K562 (cell line): ENCODE data around the gene COX6B1. TPM values are rescaled to one million over a fixed set of nuclear protein-coding genes. Genes with fewer than 3 reads are reported as not detected.
A peak's percentile ranks its signal among the peaks of the same experiment; 100 is the strongest.

Experiments
- CAMTA2 ChIP-seq: fragments of 250-450 bp; sonication (Bioruptor Pico); conservative IDR thresholded peaks from 2 replicates; pipeline ENCODE4 v1.5.1; 2022
- ETV5 ChIP-seq: sonication (generic); formaldehyde crosslinking; IDR thresholded peaks from 2 replicates; pipeline ENCODE4 v1.4.0; 2020; ENCODE audit warnings: low read depth, mild to moderate bottlenecking, missing genetic modification reagents
- HDAC2 ChIP-seq: fragments of 450-650 bp; IDR thresholded peaks from 2 replicates; pipeline ENCODE4 v1.6.1; 2016; ENCODE audit warnings: mild to moderate bottlenecking
- HSF4 ChIP-seq: fragments of 250-450 bp; sonication (Bioruptor Pico); IDR thresholded peaks from 2 replicates; pipeline ENCODE4 v2.1.2; 2022; ENCODE audit warnings: mild to moderate bottlenecking, moderate library complexity, borderline replicate concordance
- MAFK ChIP-seq: IDR thresholded peaks from 2 replicates; pipeline ENCODE4 v1.6.1; 2011; ENCODE audit warnings: low read length, improper control_type of control experiment
- MTA1 ChIP-seq: fragments of 450-650 bp; IDR thresholded peaks from 2 replicates; pipeline ENCODE4 v1.6.1; 2017; ENCODE audit warnings: borderline replicate concordance
- PML ChIP-seq: IDR thresholded peaks from 2 replicates; pipeline ENCODE4 v1.6.1; 2012; ENCODE audit warnings: low read length, inconsistent platforms
- RAD51 ChIP-seq: fragments of 450-650 bp; IDR thresholded peaks from 2 replicates; pipeline ENCODE4 v1.7.1; 2016; ENCODE audit warnings: low read depth, mild to moderate bottlenecking, borderline replicate concordance
- ZNF695 ChIP-seq: fragments of 450-650 bp; formaldehyde crosslinking; IDR thresholded peaks from 2 replicates; pipeline ENCODE4 v1.4.0; 2020; ENCODE audit warnings: mild to moderate bottlenecking, moderate library complexity
- polyA plus RNA-seq, 8 experiments: library from polyadenylated mRNA; depleted of rRNA in 4 of 8; stranded (reverse) in 5 of 8; unstranded in 3 of 8; fragments of >200 nt; fragmentation: Nextera tagmentation in 2 of 8; fragmentation: Illumina TruSeq in 1 of 8; extraction: Ambion mirVana in 2 of 8; extraction: Trizol in 1 of 8; gene quantifications; 2 replicates each; pipeline versions ENCODE4 v1.2.1 to v1.2.3, GENCODE V29; 2011 to 2014; ENCODE audit warnings: inconsistent platforms in 1 of 8, missing spikeins in 1 of 8
- total RNA-seq, 7 experiments: library from RNA; depleted of rRNA in 6 of 7; stranded (reverse); fragments of >200 nt in 6 of 7; fragmentation: Illumina TruSeq in 2 of 7; extraction: Trizol in 2 of 7; gene quantifications; 2 replicates each; pipeline versions ENCODE4 v1.2.1 to v1.2.3, GENCODE V29; 2011 to 2021; ENCODE audit warnings: low replicate concordance in 1 of 7
- TF ChIP-seq, protein P1 (sequence below), 2 experiments: fragments of 450-650 bp in 1 of 2; IDR thresholded peaks; 2 replicates each; pipeline ENCODE4 v1.6.1; 2011 to 2017; ENCODE audit warnings: low read depth in 2 of 2, antibody characterized with exemption in 1 of 2, borderline replicate concordance in 1 of 2, low read length in 1 of 2, mild to moderate bottlenecking in 1 of 2, mixed read lengths in 1 of 2; ENCODE audit not compliant: control insufficient read depth in 1 of 2
- TF ChIP-seq, protein P2 (sequence below): sonication (generic); formaldehyde crosslinking; IDR thresholded peaks from 2 replicates; pipeline ENCODE4 v1.8.0; 2022; ENCODE audit warnings: mild to moderate bottlenecking, missing genetic modification reagents
- TF ChIP-seq, protein P3 (sequence below): sonication (generic); formaldehyde crosslinking; IDR thresholded peaks from 2 replicates; pipeline ENCODE4 v1.8.0; 2023; ENCODE audit warnings: mild to moderate bottlenecking, missing genetic modification reagents
- TF ChIP-seq, protein P4 (sequence below): fragments of 250-450 bp; sonication (Bioruptor Pico); IDR thresholded peaks from 2 replicates; pipeline ENCODE4 v1.4.0; 2020; ENCODE audit warnings: mild to moderate bottlenecking, moderate library complexity
- TF ChIP-seq, protein P5 (sequence below): fragments of 150-350 bp; conservative IDR thresholded peaks from 2 replicates; pipeline ENCODE4 v1.6.1; 2014; ENCODE audit warnings: low read length

Gene COX6B1
- total and polyA plus RNA-seq, 9 of the 15 experiments (the other 6 are each of a cell fraction or from before 2014, with no cell fraction given) = 777 to 2,393 (median 1,219) TPM

DNA sequence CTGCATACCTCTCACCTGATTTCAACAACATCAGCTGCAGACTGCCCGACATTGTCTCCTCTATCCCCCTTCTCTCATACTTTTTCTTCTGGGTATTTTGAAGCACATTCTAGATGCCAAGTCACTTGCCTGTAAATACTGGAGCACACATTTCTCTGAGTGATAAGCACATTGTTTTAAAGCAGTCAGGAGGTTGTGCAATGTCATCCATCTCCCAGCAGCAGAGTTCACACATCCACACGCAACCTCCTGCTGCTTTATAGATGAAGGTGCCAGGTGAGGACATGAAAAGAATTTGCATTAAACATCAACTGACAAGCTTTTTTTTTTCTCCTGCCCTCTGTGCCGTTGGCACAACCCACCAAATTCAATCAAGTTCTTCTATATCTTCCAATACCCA is 23.7 kb downstream of the COX6B1 start (continued):
- TF ChIP-seq, protein P1, sequence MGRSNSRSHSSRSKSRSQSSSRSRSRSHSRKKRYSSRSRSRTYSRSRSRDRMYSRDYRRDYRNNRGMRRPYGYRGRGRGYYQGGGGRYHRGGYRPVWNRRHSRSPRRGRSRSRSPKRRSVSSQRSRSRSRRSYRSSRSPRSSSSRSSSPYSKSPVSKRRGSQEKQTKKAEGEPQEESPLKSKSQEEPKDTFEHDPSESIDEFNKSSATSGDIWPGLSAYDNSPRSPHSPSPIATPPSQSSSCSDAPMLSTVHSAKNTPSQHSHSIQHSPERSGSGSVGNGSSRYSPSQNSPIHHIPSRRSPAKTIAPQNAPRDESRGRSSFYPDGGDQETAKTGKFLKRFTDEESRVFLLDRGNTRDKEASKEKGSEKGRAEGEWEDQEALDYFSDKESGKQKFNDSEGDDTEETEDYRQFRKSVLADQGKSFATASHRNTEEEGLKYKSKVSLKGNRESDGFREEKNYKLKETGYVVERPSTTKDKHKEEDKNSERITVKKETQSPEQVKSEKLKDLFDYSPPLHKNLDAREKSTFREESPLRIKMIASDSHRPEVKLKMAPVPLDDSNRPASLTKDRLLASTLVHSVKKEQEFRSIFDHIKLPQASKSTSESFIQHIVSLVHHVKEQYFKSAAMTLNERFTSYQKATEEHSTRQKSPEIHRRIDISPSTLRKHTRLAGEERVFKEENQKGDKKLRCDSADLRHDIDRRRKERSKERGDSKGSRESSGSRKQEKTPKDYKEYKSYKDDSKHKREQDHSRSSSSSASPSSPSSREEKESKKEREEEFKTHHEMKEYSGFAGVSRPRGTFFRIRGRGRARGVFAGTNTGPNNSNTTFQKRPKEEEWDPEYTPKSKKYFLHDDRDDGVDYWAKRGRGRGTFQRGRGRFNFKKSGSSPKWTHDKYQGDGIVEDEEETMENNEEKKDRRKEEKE (IDR thresholded peaks at IDR 0.05; ENCODE audit: borderline replicate concordance in 1 of 2, control insufficient read depth in 1 of 2, low read depth in 2 of 2, low read length in 1 of 2) = no peak
- TF ChIP-seq MAFK (peak; percentile 79), ETV5 (CRISPR knock-in tag) (no peak), HSF4 (CRISPR knock-in tag) (no peak), RAD51 (peak; percentile 28; the same call in 1 of the 2 replicates), ZNF695 (no peak), CAMTA2 (CRISPR knock-in tag) (no peak), HDAC2 (peak; percentile 67; the same call in 1 of the 2 replicates), MTA1 (no peak), PML (peak; percentile 82; the same call in 1 of the 2 replicates)
- TF ChIP-seq, protein P2, sequence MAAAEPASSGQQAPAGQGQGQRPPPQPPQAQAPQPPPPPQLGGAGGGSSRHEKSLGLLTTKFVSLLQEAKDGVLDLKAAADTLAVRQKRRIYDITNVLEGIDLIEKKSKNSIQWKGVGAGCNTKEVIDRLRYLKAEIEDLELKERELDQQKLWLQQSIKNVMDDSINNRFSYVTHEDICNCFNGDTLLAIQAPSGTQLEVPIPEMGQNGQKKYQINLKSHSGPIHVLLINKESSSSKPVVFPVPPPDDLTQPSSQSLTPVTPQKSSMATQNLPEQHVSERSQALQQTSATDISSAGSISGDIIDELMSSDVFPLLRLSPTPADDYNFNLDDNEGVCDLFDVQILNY = no peak
- TF ChIP-seq, protein P3, sequence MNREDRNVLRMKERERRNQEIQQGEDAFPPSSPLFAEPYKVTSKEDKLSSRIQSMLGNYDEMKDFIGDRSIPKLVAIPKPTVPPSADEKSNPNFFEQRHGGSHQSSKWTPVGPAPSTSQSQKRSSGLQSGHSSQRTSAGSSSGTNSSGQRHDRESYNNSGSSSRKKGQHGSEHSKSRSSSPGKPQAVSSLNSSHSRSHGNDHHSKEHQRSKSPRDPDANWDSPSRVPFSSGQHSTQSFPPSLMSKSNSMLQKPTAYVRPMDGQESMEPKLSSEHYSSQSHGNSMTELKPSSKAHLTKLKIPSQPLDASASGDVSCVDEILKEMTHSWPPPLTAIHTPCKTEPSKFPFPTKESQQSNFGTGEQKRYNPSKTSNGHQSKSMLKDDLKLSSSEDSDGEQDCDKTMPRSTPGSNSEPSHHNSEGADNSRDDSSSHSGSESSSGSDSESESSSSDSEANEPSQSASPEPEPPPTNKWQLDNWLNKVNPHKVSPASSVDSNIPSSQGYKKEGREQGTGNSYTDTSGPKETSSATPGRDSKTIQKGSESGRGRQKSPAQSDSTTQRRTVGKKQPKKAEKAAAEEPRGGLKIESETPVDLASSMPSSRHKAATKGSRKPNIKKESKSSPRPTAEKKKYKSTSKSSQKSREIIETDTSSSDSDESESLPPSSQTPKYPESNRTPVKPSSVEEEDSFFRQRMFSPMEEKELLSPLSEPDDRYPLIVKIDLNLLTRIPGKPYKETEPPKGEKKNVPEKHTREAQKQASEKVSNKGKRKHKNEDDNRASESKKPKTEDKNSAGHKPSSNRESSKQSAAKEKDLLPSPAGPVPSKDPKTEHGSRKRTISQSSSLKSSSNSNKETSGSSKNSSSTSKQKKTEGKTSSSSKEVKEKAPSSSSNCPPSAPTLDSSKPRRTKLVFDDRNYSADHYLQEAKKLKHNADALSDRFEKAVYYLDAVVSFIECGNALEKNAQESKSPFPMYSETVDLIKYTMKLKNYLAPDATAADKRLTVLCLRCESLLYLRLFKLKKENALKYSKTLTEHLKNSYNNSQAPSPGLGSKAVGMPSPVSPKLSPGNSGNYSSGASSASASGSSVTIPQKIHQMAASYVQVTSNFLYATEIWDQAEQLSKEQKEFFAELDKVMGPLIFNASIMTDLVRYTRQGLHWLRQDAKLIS = no peak
- TF ChIP-seq, protein P4, sequence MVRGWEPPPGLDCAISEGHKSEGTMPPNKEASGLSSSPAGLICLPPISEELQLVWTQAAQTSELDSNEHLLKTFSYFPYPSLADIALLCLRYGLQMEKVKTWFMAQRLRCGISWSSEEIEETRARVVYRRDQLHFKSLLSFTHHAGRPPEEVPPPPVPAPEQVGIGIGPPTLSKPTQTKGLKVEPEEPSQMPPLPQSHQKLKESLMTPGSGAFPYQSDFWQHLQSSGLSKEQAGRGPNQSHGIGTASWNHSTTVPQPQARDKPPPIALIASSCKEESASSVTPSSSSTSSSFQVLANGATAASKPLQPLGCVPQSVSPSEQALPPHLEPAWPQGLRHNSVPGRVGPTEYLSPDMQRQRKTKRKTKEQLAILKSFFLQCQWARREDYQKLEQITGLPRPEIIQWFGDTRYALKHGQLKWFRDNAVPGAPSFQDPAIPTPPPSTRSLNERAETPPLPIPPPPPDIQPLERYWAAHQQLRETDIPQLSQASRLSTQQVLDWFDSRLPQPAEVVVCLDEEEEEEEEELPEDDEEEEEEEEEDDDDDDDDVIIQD (CRISPR knock-in tag) = no peak
- TF ChIP-seq, protein P5, sequence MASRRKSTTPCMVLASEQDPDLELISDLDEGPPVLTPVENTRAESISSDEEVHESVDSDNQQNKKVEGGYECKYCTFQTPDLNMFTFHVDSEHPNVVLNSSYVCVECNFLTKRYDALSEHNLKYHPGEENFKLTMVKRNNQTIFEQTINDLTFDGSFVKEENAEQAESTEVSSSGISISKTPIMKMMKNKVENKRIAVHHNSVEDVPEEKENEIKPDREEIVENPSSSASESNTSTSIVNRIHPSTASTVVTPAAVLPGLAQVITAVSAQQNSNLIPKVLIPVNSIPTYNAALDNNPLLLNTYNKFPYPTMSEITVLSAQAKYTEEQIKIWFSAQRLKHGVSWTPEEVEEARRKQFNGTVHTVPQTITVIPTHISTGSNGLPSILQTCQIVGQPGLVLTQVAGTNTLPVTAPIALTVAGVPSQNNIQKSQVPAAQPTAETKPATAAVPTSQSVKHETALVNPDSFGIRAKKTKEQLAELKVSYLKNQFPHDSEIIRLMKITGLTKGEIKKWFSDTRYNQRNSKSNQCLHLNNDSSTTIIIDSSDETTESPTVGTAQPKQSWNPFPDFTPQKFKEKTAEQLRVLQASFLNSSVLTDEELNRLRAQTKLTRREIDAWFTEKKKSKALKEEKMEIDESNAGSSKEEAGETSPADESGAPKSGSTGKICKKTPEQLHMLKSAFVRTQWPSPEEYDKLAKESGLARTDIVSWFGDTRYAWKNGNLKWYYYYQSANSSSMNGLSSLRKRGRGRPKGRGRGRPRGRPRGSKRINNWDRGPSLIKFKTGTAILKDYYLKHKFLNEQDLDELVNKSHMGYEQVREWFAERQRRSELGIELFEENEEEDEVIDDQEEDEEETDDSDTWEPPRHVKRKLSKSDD = no peak
